Activated B cell treated with CpG ODN at 0.5 μM for 24 hours (primary cell): ENCODE measurements around the gene GCAT. TPM values are rescaled to one million over a fixed set of nuclear protein-coding genes. Genes with fewer than 3 reads are reported as not detected.

Experiments used
- ATAC-seq: fragments of 200-7000 bp; cut with Tn5 transposase; one replicate; pipeline ENCODE4 v1.10.0; 2021; ENCODE audit warnings: low read depth, mild to moderate bottlenecking, moderate library complexity
- CTCF ChIA-PET: fragments of 350-600 bp; sonication (Branson Sonifier 250); formaldehyde crosslinking; loops from one replicate; lab custom pipeline; 2021; ENCODE audit warnings: antibody characterized with exemption; lab: Charles Lee
- POLR2A ChIA-PET: fragments of 350-600 bp; sonication (Branson Sonifier 250); formaldehyde crosslinking; loops from one replicate; lab custom pipeline; 2021; ENCODE audit warnings: antibody characterized with exemption; lab: Charles Lee
- DNase-seq: peaks from one replicate; pipeline ENCODE4 v3.0.0; 2022
- H3K27ac Mint-ChIP-seq: one replicate; pipeline ENCODE4 v1.8.0; 2020; ENCODE audit warnings: mixed read lengths
- H3K27me3 Mint-ChIP-seq: one replicate; pipeline ENCODE4 v1.8.0; 2021; ENCODE audit warnings: mixed read lengths
- H3K36me3 Mint-ChIP-seq: one replicate; pipeline ENCODE4 v1.8.0; 2021; ENCODE audit warnings: low read depth, mixed read lengths
- H3K4me1 Mint-ChIP-seq: one replicate; pipeline ENCODE4 v1.8.0; 2021; ENCODE audit warnings: mixed read lengths
- H3K4me3 Mint-ChIP-seq: one replicate; pipeline ENCODE4 v1.8.0; 2020; ENCODE audit warnings: mild to moderate bottlenecking, mixed read lengths
- H3K9me3 Mint-ChIP-seq: one replicate; pipeline ENCODE4 v1.8.0; 2020; ENCODE audit warnings: mixed read lengths
- CTCF ChIP-seq: fragments of 200-600 bp; IDR thresholded peaks from one replicate; pipeline ENCODE4 v1.8.0; 2022; ENCODE audit warnings: antibody characterized with exemption, mild to moderate bottlenecking
- intact Hi-C: fragments of 100-400 bp; cut with micrococcal nuclease; formaldehyde crosslinking; loops from one replicate; pipeline ENCODE4 v1.15.1; 2024
- total RNA-seq: library from RNA; stranded (reverse); gene quantifications from 2 replicates; pipeline ENCODE4 v1.2.3, GENCODE V29; 2022

GCAT gene
- total RNA-seq, 1 donor from 2014 or later: 0.40 TPM

- Mint-ChIP-seq H3K36me3 (peaks cover 5% of the 10 kb centered on the region), H3K9me3 (no peaks in the 10 kb centered on the region), H3K27ac (no peak overlapping the region), H3K4me1 (peaks cover 11% of the 10 kb centered on the region), H3K27me3 (peaks cover 2% of the 10 kb centered on the region), H3K4me3 (no peak overlapping the region)
- TF ChIP-seq CTCF: no peak
- ATAC-seq: no peak
- DNase-seq: no peak
- intact Hi-C loops: no loop called here
- POLR2A ChIA-PET: no interaction called here
- CTCF ChIA-PET: no interaction called here
Observed at GRCh38 chr22:37778370-37779009, 29.2 kb upstream of the GCAT start.

GRCh38 chr22:37781434-37782059 lies 26.2 kb upstream of the GCAT start:
- peaks cover 4% of the 10 kb centered on the region for H3K27me3 Mint-ChIP-seq
- no peak for TF ChIP-seq CTCF
- peaks cover 8% of the 10 kb centered on the region for H3K4me1 Mint-ChIP-seq
- no peak for DNase-seq
- CTCF ChIA-PET: interaction anchor here (1.2 kb wide), 1 partner anchor 121 kb away, joined by 3 read pairs; no protein-coding TSS in a partner anchor
- H3K27ac Mint-ChIP-seq: no peak overlapping the region
- POLR2A ChIA-PET: interaction anchor here (0.6 kb wide), 1 partner anchor 20 kb away, joined by 4 read pairs; no protein-coding TSS in a partner anchor
- no peaks in the 10 kb centered on the region for H3K36me3 Mint-ChIP-seq
- intact Hi-C loops: no loop called here
- no peaks in the 10 kb centered on the region for H3K9me3 Mint-ChIP-seq
- H3K4me3 Mint-ChIP-seq: no peak overlapping the region
- no peak for ATAC-seq

GRCh38 chr22:37782340-37783168 lies 25.2 kb upstream of the GCAT start:
- Mint-ChIP-seq H3K27me3 (peaks cover 4% of the 10 kb centered on the region), H3K36me3 (no peaks in the 10 kb centered on the region), H3K27ac (no peak overlapping the region), H3K4me3 (no peak overlapping the region), H3K9me3 (no peaks in the 10 kb centered on the region), H3K4me1 (peaks cover 1% of the 10 kb centered on the region)
- intact Hi-C loops: no loop called here
- CTCF ChIA-PET: no interaction called here
- DNase-seq (no peak), ATAC-seq (no peak)
- POLR2A ChIA-PET: interaction anchor here (0.6 to 1.0 kb wide), 2 partner anchors 22 to 183 kb away, joined by 3 to 4 read pairs; a partner anchor contains a TSS
- no peak for TF ChIP-seq CTCF

GRCh38 chr22:37784829-37785495 lies 22.8 kb upstream of the GCAT start:
- ChIA-PET CTCF (no interaction called here), POLR2A (no interaction called here)
- Mint-ChIP-seq H3K27me3 (peaks cover 4% of the 10 kb centered on the region), H3K4me3 (no peak overlapping the region), H3K27ac (no peak overlapping the region), H3K4me1 (no peaks in the 10 kb centered on the region), H3K9me3 (no peaks in the 10 kb centered on the region), H3K36me3 (no peaks in the 10 kb centered on the region)
- no peak for TF ChIP-seq CTCF
- ATAC-seq (no peak), DNase-seq (no peak)
- intact Hi-C loops: no loop called here
